SK-N-MC (cell line): ENCODE results near the gene PLBD2.

Source experiments
- EZH2 ChIP-seq: fragments of 200-600 bp; sonication (generic); IDR thresholded peaks from one replicate; pipeline ENCODE4 v1.6.1; 2017; ENCODE audit warnings: antibody characterized with exemption
- FOXP2 ChIP-seq: optimal IDR thresholded peaks from 2 replicates; pipeline ENCODE3; 2011; ENCODE audit warnings: mild to moderate bottlenecking, moderate library complexity; ENCODE audit not compliant: insufficient read depth; ENCODE audit errors: extremely low read length, control extremely low read depth
- POLR2AphosphoS5 ChIP-seq: IDR thresholded peaks from 2 replicates; pipeline ENCODE4 v1.6.1; 2012; ENCODE audit warnings: mild to moderate bottlenecking, low read depth, low read length, borderline replicate concordance

DNA sequence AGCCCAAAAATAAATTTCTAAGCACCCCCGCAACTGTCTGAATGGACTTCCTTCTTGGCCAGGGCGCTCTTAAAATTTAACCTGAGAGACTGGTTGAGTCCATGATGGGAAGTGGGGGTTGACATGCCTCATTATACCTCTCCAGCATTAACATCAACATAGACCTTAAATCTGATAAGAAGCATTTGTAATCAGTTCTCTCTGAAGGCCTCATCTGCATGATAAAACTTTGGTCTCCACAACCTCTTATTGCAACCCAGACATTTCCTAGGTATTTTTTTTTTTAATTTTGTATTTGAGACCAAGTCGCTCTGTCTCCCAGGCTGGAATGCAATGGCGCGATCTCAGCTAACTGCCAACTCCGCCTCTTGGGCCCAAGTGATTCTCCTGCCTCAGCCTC is 13.1 kb upstream of the PLBD2 start:
- TF ChIP-seq EZH2 (no peak), FOXP2 (no peak), POLR2AphosphoS5 (no peak)
